ENCODE data around the gene DYNC2I2. TPM values are rescaled to one million over a fixed set of nuclear protein-coding genes. Genes with fewer than 3 reads are reported as not detected.
"Not testable (repeated sequence)": the region's sequence is repeated elsewhere in the genome, so short reads cannot be mapped to it uniquely, and the experiment has no call there.

DYNC2I2 gene
- total and polyA plus RNA-seq, 2 experiments from 2014 or later = 39.9 to 78.7 TPM

DNA sequence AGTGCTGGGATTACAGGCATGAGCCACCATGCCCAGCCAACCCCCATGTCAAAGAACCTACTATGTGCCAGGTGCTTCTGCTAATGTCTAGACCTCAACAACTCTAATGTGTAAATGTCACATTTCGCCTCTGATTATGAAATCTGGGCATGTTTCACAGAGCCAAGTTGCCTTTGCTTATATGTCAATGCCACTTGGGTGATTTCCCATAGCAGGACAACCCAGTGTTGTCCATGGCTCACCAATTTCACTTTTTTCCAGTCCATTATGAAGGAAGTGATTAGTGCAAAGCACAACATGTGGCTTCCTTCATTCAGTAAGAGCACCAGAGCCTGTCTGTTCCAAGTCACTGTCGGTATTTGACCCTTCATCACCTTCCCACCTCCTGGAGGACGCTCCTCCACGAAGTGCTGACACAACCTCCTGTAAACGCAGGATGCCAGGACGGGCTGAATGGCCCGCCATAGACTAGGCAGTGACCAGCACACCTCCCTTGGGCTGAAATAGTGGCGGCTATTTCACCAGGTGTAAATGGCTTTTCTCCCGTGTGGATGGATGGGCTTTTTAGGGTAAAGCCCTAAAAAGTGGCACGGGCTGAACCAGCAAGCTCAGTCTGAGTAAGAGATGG, 44.7 kb upstream of the DYNC2I2 start:
- WGBS (ENCODE audit: low lambda C conversion rate, missing lambda C conversion rate) = 64% methylated on average over 10 of the region's 10 CpGs
- no peak overlapping the region for H3K27ac ChIP-seq
- H4K20me1 ChIP-seq (ENCODE audit: insufficient read depth, poor library complexity, severe bottlenecking) = no peaks in the 10 kb centered on the region
- no peak for DNase-seq (ENCODE audit: low spot score)
- no peak overlapping the region for H3K4me3 ChIP-seq
- no peaks in the 10 kb centered on the region for H3K9me2 ChIP-seq (replicated peaks; ENCODE audit: insufficient read depth)
- TF ChIP-seq, protein P1, sequence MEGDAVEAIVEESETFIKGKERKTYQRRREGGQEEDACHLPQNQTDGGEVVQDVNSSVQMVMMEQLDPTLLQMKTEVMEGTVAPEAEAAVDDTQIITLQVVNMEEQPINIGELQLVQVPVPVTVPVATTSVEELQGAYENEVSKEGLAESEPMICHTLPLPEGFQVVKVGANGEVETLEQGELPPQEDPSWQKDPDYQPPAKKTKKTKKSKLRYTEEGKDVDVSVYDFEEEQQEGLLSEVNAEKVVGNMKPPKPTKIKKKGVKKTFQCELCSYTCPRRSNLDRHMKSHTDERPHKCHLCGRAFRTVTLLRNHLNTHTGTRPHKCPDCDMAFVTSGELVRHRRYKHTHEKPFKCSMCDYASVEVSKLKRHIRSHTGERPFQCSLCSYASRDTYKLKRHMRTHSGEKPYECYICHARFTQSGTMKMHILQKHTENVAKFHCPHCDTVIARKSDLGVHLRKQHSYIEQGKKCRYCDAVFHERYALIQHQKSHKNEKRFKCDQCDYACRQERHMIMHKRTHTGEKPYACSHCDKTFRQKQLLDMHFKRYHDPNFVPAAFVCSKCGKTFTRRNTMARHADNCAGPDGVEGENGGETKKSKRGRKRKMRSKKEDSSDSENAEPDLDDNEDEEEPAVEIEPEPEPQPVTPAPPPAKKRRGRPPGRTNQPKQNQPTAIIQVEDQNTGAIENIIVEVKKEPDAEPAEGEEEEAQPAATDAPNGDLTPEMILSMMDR (IDR thresholded peaks at IDR 0.05; ENCODE audit: poor library complexity) = no peak
- TF ChIP-seq EZH2 (IDR thresholded peaks at IDR 0.05; ENCODE audit: borderline replicate concordance) = no peak
- no peak for TF ChIP-seq EZH2phosphoT487 (IDR thresholded peaks at IDR 0.05; ENCODE audit: low read depth, severe bottlenecking, unreplicated experiment)
- no peak overlapping the region for H3K4me2 ChIP-seq
- H3K4me1 ChIP-seq (ENCODE audit: insufficient read depth) = no peaks in the 10 kb centered on the region
- no peaks in the 10 kb centered on the region for H3K9me3 ChIP-seq (ENCODE audit: low read depth)
- no peaks in the 10 kb centered on the region for H3K79me2 ChIP-seq
- no peak overlapping the region for H2AFZ ChIP-seq
- H3K36me3 ChIP-seq (replicated peaks; ENCODE audit: insufficient read depth, low read depth) = no peaks in the 10 kb centered on the region
- no peaks in the 10 kb centered on the region for H3K27me3 ChIP-seq

DNA sequence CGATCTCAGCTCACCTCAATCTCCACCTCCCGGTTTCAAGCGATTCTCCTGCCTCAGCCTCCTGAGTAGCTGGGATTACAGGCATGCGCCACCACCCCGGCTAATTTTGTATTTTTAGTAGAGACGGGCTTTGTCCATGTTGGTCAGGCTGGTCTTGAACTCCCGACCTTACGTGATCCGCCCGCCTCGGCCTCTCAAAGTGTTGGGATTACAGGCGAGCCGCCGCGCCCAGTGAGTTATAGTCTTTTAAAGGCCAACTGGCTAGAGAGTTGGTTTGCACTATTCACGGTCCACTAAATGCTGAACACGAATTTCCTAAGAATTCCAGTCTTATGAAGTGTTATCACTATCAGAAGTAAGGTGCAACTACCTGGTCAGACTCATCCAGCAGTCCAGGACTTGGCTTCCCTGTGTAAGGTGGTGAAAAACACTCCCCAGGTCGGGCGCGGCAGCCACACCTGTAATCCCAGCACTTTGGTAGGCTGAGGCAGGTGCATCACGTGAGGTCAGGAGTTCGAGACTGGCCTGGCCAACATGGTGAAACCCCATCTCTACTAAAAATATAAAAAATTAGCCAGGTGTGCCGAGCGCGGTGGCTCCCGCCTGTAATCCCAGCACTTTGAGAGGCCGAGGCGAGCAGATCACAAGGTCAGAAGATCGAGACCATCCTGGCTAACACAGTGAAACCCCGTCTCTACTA, 42.6 kb upstream of the DYNC2I2 start:
- not testable (repeated sequence) for H2AFZ ChIP-seq; H4K20me1 ChIP-seq (ENCODE audit: insufficient read depth, poor library complexity, severe bottlenecking); H3K27me3 ChIP-seq

DNA sequence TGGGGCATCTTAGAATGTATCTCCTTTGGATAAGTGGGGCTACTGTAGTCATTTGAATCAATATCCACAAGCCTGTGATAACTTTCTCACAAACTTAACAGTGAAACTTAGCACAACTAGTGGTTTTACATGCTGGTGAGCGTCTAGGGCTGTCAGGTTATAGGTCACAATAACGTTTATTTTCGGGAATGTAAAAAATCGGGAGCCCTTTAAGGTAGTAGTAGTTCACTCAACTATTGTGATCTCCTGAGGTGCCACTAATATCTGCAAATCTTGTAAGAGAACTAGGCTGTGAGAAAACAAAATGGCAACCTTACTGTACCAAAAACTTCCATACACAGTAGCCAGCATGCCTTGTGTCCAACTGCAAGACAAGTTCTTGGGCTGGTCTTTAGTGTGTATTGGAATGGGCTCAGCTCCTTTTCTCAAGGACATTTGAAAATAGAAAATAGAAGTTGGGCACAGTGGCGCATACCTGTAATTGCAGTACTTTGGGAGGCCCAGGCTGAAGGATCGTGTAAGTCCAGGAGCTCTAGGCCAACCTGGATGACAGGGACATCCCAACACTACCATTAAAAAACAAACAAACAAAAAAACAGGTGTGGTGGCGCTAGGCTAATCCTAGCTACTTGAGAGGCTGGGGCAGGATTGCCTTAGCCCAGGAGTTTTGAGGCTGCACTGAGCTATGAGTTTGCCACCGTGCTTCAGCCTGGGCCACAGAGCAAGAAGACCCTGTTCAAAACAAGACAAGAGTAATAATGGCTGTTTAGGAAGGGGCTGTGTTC, 40.5 kb upstream of the DYNC2I2 start:
- TF ChIP-seq, protein P1 (IDR thresholded peaks at IDR 0.05; ENCODE audit: poor library complexity) = no peak
- TF ChIP-seq EZH2 (IDR thresholded peaks at IDR 0.05; ENCODE audit: borderline replicate concordance) (no peak), EZH2phosphoT487 (IDR thresholded peaks at IDR 0.05; ENCODE audit: low read depth, severe bottlenecking, unreplicated experiment) (no peak)
- Histone ChIP-seq H3K4me1 (ENCODE audit: insufficient read depth) (no peaks in the 10 kb centered on the region), H3K36me3 (replicated peaks; ENCODE audit: insufficient read depth, low read depth) (peaks cover 13% of the 10 kb centered on the region), H4K20me1 (ENCODE audit: insufficient read depth, poor library complexity, severe bottlenecking) (peaks cover 16% of the 10 kb centered on the region), H3K79me2 (peaks cover 25% of the 10 kb centered on the region), H3K9me2 (replicated peaks; ENCODE audit: insufficient read depth) (no peaks in the 10 kb centered on the region), H3K4me2 (no peak overlapping the region), H3K9me3 (ENCODE audit: low read depth) (no peaks in the 10 kb centered on the region), H2AFZ (no peak overlapping the region), H3K4me3 (no peak overlapping the region), H3K27ac (peak overlapping the region; percentile 47), H3K27me3 (no peaks in the 10 kb centered on the region)
- no peak for DNase-seq (ENCODE audit: low spot score)
- 80% methylated on average over 8 of the region's 8 CpGs for WGBS (ENCODE audit: low lambda C conversion rate, missing lambda C conversion rate)

More for the DNA sequence above, 42.6 kb upstream of the DYNC2I2 start:
- not testable (repeated sequence) for H3K36me3 ChIP-seq (replicated peaks; ENCODE audit: insufficient read depth, low read depth); H3K27ac ChIP-seq; H3K79me2 ChIP-seq; H3K9me3 ChIP-seq (ENCODE audit: low read depth); H3K4me3 ChIP-seq; H3K4me2 ChIP-seq; H3K4me1 ChIP-seq (ENCODE audit: insufficient read depth); DNase-seq (ENCODE audit: low spot score); H3K9me2 ChIP-seq (replicated peaks; ENCODE audit: insufficient read depth)
- WGBS (ENCODE audit: low lambda C conversion rate, missing lambda C conversion rate) = 95% methylated on average over 28 of the region's 30 CpGs

DNA sequence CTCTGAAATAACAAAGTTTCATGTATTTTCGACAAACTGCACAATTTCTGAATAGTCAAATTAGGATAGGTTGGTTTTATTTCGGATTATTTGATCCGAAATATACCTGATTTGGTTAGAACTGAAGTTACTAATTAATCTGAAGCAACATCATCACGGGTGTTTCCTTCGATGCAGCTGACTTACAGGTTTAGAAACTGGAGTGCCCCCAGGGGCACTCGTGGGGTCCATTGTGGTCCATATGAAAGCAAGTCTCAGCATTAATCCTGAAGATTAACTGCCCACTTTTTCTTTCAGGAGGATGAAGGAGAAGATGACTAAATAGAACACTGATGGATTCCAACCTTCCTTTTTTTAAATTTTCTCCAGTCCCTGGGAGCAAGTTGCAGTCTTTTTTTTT, 37.7 kb upstream of the DYNC2I2 start:
- DNase-seq (ENCODE audit: low spot score) = no peak
- peaks cover 10% of the 10 kb centered on the region for H3K4me1 ChIP-seq (ENCODE audit: insufficient read depth)
- H3K4me3 ChIP-seq = no peak overlapping the region
- WGBS (ENCODE audit: low lambda C conversion rate, missing lambda C conversion rate) = 90% methylated on average over 6 of the region's 6 CpGs
- peaks cover 38% of the 10 kb centered on the region for H4K20me1 ChIP-seq (ENCODE audit: insufficient read depth, poor library complexity, severe bottlenecking)
- H2AFZ ChIP-seq = no peak overlapping the region
- peaks cover 13% of the 10 kb centered on the region for H3K36me3 ChIP-seq (replicated peaks; ENCODE audit: insufficient read depth, low read depth)
- H3K9me3 ChIP-seq (ENCODE audit: low read depth) = no peaks in the 10 kb centered on the region
- TF ChIP-seq EZH2phosphoT487 (IDR thresholded peaks at IDR 0.05; ENCODE audit: low read depth, severe bottlenecking, unreplicated experiment) (no peak), EZH2 (IDR thresholded peaks at IDR 0.05; ENCODE audit: borderline replicate concordance) (no peak)
- TF ChIP-seq, protein P1 (IDR thresholded peaks at IDR 0.05; ENCODE audit: poor library complexity) = no peak
- H3K27ac ChIP-seq = no peak overlapping the region
- H3K9me2 ChIP-seq (replicated peaks; ENCODE audit: insufficient read depth) = no peaks in the 10 kb centered on the region
- no peaks in the 10 kb centered on the region for H3K27me3 ChIP-seq
- peaks cover 48% of the 10 kb centered on the region for H3K79me2 ChIP-seq
- no peak overlapping the region for H3K4me2 ChIP-seq

DNA sequence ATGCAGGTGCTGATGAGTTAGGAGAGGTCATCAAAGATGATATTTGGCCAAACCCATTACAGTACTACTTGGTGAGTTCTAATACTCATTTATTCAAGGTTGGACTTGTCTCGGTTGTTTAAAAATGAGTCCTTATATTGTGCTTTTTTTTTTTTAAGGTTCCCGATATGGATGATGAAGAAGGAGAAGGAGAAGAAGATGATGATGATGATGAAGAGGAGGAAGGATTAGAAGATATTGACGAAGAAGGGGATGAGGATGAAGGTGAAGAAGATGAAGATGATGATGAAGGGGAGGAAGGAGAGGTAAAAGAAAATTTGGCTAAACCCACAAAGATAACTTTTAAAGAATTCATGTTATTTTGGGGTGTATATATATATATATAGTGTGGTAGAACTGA, 37.1 kb upstream of the DYNC2I2 start:
- H3K4me3 ChIP-seq; H3K4me2 ChIP-seq; H2AFZ ChIP-seq; H3K9me2 ChIP-seq (replicated peaks; ENCODE audit: insufficient read depth); H3K27me3 ChIP-seq; H3K9me3 ChIP-seq (ENCODE audit: low read depth); DNase-seq (ENCODE audit: low spot score); H3K27ac ChIP-seq: not testable (repeated sequence)
- Histone ChIP-seq H3K4me1 (ENCODE audit: insufficient read depth) (peaks cover 10% of the 10 kb centered on the region), H3K79me2 (peaks cover 49% of the 10 kb centered on the region), H3K36me3 (replicated peaks; ENCODE audit: insufficient read depth, low read depth) (peaks cover 13% of the 10 kb centered on the region), H4K20me1 (ENCODE audit: insufficient read depth, poor library complexity, severe bottlenecking) (peaks cover 38% of the 10 kb centered on the region)
- 99% methylated on average over 3 of the region's 3 CpGs for WGBS (ENCODE audit: low lambda C conversion rate, missing lambda C conversion rate)
